NCI-H146 (cell line): Measurements from ENCODE around the gene PHKG1.
"Not testable (repeated sequence)": the region's sequence is repeated elsewhere in the genome, so short reads cannot be mapped to it uniquely, and the experiment has no call there.

Source experiments
- DNase-seq: peaks from one replicate; lab custom pipeline; 2025; lab: John Stamatoyannopoulos, UW

Gene PHKG1

DNA sequence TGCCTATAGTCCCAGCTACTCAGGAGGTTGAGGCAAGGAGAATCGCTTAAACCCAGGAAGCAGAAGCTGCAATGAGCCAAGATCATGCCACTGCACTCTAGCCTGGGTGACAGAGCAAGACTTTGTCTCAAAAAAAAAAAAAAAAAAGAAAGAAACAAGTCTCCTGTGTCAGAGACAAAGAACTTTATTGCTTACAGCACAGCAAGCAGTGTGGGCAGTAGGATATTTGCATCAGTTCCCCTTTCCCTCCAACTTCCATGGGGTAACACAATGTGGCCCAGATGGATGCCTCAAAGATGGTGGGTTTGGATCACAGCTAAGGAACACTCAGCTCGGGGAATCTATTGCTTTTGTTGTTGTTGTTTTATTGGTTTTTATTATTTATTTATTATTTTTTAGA, 47.0 kb downstream of the PHKG1 start:
- not testable (repeated sequence) for DNase-seq

- DNase-seq, result no peak
Observed at GRCh38 chr7:56040730-56041129, 52.0 kb downstream of the PHKG1 start.

- peak; percentile 94 for DNase-seq
Observed at GRCh38 chr7:56033671-56034432, 58.9 kb downstream of the PHKG1 start.

DNA sequence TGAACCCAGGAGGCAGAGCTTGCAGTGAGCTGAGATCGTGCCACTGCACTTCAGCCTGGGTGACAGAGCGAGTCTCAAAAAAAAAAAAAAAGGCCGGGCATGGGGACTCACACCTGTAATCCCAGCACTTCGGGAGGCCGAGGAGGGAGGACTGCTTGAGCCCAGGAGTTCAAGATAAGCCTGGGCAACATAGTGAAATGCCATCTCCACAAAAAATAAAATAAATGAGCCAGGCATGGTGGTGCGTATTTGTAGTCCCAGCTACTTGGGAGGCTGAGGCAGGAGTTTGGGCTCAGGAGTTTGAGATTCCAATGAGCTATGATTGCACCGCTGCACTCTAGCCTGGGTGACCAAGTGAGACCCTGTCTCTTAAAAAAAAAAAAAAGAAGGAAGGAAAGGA, 60.2 kb downstream of the PHKG1 start:
- DNase-seq, result not testable (repeated sequence)

DNA sequence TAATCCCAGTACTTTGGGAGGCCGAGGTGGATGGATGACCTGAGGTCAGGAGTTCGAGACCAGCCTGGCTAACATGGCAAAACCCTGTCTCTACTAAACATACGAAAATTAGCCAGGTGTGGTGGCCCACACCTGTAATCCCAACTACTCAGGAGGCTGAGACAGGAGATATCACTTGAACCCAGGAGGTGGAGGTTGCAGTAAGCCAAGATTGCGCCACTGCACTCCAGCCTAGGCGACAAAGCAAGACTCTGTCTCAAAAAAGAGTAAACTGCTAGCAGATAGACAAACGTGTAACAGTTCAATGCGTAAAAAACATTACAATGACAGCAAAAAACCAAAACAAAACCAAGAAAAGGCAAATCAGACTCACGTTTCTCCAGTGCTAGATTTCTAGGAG, 61.2 kb downstream of the PHKG1 start:
- DNase-seq, result not testable (repeated sequence)

DNA sequence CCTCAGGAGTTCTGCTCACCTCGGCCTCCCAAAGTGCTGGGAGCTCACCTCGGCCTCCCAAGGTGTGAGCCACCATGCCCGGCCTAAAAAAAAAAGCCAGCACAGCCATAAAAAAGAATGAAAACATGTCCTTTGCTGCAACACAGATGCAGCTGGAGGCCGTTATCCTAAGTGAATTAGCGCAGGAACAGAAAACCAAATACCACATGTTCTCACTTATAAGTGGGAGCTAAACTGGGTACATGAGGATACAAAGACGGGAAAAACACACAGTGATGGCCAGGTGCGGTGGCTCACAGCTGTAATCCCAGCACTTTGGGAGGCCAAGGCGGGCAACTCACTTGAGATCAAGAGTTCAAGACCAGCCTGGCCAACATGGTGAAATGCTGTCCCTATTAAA, 62.4 kb downstream of the PHKG1 start:
- DNase-seq, result no peak
